ENCODE measurements around the gene SULT1C2.

GRCh38 chr2:108260773-108261172 is 27.9 kb upstream of the SULT1C2 start:
- no peak for TF ChIP-seq POLR2A (IDR thresholded peaks at IDR 0.05)
- TF ChIP-seq CTCF (IDR thresholded peaks at IDR 0.05): no peak
